Right lobe of liver (tissue), 4 donors: ENCODE data around the gene FBXL14.

Source experiments
- POLR2A ChIP-seq: fragments of 450-650 bp; IDR thresholded peaks from one replicate; pipeline ENCODE4 v1.6.1; 2017; ENCODE audit warnings: antibody characterized with exemption, mild to moderate bottlenecking
- TF ChIP-seq, protein P1 (sequence below), 4 donors: fragments of 200-600 bp in 3 of 4; fragments of 450-650 bp in 1 of 4; IDR thresholded peaks; one replicate each; pipeline versions ENCODE4 v1.5.1 to v1.8.0; 2016 to 2022; ENCODE audit warnings: antibody characterized with exemption in 4 of 4, mild to moderate bottlenecking in 2 of 4
- donor health status: DM: no; HTN: no; CAD: no.
- donor health status: DM: no; HTN: no; CAD: no.
- donor health status: DM: no; HTN: yes; CAD: no.

DNA sequence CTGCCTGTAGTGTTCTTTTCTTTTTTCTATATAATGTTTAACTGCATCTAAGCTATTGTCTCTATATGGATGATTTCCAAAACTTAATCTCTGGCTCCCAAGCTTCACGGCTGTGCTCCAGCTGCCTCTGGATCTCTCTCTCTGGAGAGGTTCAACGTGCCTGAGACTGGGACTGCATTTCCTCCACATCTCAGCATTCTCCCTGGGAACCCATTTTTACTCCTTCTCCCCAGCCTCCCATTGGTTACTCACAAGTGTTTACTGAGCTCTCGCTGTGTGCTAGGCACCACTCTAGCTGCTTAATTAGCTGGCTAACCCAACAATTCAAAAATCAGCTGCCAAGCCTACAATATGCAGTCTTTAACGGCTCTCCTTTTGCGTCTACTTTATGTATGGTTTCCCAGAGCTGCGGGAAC lies 34.7 kb downstream of the FBXL14 start:
- TF ChIP-seq, protein P1, sequence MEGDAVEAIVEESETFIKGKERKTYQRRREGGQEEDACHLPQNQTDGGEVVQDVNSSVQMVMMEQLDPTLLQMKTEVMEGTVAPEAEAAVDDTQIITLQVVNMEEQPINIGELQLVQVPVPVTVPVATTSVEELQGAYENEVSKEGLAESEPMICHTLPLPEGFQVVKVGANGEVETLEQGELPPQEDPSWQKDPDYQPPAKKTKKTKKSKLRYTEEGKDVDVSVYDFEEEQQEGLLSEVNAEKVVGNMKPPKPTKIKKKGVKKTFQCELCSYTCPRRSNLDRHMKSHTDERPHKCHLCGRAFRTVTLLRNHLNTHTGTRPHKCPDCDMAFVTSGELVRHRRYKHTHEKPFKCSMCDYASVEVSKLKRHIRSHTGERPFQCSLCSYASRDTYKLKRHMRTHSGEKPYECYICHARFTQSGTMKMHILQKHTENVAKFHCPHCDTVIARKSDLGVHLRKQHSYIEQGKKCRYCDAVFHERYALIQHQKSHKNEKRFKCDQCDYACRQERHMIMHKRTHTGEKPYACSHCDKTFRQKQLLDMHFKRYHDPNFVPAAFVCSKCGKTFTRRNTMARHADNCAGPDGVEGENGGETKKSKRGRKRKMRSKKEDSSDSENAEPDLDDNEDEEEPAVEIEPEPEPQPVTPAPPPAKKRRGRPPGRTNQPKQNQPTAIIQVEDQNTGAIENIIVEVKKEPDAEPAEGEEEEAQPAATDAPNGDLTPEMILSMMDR (IDR thresholded peaks at IDR 0.05), result no peak
- TF ChIP-seq POLR2A, result no peak
